NK-92 treated with Interleukin-12 subunit alpha and Interleukin-12 subunit beta, amount 100 ng/mL, for 24 hours (cell line): ENCODE measurements around the gene KRTAP2-2.

Source experiments
- DNase-seq: peaks from one replicate; lab custom pipeline; 2025; lab: John Stamatoyannopoulos, UW

KRTAP2-2 gene

DNA sequence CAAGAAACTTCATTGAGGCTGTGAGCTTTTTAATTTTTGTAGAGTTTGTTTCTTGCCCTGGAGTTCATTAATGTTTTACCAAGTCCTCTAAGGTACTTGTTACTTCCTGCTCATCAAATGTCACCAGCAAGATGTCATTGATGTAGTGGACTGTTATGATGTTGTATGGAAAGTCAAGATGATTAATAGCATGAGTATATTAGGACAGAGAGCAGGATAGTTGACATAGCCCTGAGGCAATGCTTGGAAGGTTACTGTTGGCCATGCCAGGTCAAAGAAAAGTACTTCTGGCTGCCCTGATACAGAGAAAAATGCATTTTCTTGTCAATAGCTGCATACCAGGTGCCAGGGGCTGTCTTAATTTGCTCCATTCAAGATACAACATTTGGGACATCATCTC lies 34.7 kb downstream of the KRTAP2-2 start:
- no peak for DNase-seq

- no peak for DNase-seq
These were observed 35.6 kb downstream of the KRTAP2-2 start for GRCh38 chr17:41019415-41019814.

- no peak for DNase-seq
These were observed 36.5 kb downstream of the KRTAP2-2 start for GRCh38 chr17:41018541-41018940.

- no peak for DNase-seq
These were observed 38.3 kb downstream of the KRTAP2-2 start for GRCh38 chr17:41016578-41017215.

GRCh38 chr17:41015454-41015853 lies 39.6 kb downstream of the KRTAP2-2 start:
- no peak for DNase-seq

DNA sequence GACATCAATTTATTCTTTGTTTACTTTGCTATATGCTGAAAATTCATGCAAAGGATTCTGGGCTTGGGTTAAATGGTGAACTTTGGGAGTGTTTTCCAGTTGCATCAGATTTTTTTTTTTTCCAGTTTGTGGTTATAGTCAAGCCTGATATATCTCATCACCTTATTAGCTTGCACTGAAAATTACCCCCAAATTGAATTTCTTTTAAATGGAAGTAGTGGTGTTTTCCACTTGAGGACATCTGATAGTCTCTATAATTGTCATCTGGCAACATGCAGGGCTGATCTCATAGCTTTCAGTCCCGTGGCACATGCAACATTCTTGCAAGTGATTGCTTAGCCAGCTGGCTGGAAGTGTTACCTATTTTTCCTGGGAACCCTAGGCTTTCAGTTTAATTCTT lies 41.4 kb downstream of the KRTAP2-2 start:
- no peak for DNase-seq

DNA sequence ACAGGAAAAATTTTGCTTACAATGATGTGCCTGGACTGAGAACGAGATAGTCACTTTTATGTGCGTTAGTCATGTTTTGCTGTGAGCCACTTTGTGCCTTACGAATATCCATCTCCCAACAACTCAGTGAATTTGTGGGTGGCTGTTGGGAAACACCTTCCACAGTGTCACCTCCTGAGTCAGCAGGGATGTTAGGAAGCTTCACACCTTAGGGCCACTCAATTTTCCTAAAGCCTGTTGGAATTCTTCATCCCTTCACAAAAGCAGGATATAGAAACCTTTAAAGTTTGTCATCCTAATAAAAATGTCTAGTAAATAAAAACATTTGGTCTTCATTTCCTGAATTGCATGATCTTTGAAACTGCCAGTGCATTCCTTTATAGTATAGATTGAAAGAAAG lies 41.8 kb downstream of the KRTAP2-2 start:
- no peak for DNase-seq

GRCh38 chr17:41012326-41013120 lies 42.5 kb downstream of the KRTAP2-2 start:
- no peak for DNase-seq

- DNase-seq = no peak
These were observed 44.6 kb downstream of the KRTAP2-2 start for GRCh38 chr17:41010441-41010840.

DNA sequence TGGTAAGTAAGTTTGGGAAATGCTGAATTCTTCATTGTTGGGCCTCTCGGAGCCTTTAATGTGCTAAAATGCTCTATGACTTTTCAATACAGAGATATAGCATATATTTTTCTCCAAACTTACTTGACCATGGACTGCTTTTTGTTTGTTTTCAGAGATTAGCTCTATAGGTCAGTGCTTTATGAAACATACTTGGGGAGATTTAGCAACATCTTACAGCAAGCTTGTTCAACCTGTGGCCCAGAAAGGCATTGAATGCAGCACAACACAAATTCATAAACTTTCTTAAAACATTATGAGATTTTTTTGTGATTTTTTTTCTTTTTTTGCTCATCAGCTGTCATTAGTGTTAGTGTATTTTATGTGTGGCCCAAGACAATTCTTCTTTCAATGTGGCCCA lies 45.1 kb downstream of the KRTAP2-2 start:
- DNase-seq = no peak

- DNase-seq = no peak
These were observed 45.7 kb downstream of the KRTAP2-2 start for GRCh38 chr17:41009301-41009760.

- no peak for DNase-seq
These were observed 46.2 kb downstream of the KRTAP2-2 start, which contains the start of gene KRTAP3-1 for GRCh38 chr17:41008811-41009210. Gene KRTAP3-1, minus strand, starts transcription at chr17:41009128. Its CDS starts 54 bp downstream, at chr17:41009074.
